Erythroblast (primary cell): Measurements from ENCODE around the gene SNX14.

Experiments used
- GATA1 ChIP-seq: IDR thresholded peaks from 2 replicates; pipeline ENCODE4 v1.6.1; 2011; ENCODE audit warnings: low read depth, mild to moderate bottlenecking, control low read depth, low read length, moderate library complexity
- POLR2A ChIP-seq: IDR thresholded peaks from 2 replicates; pipeline ENCODE4 v1.6.1; 2011; ENCODE audit warnings: mild to moderate bottlenecking, low read length

GRCh38 chr6:85498596-85499258, 94.9 kb downstream of the SNX14 start:
- no peak for TF ChIP-seq POLR2A
- no peak for TF ChIP-seq GATA1
